SK-N-SH treated with all-trans-retinoic acid at 6 μM for 48 hours (cell line): ENCODE results near the gene MAPK4.

Source experiments
- ATAC-seq: fragments of 200-7000 bp; cut with Tn5 transposase; 3 replicates; pipeline ENCODE4 v1.9.1; 2020; ENCODE audit warnings: mild to moderate bottlenecking, moderate library complexity
- ARNTL ChIP-seq: fragments of 450-650 bp; formaldehyde crosslinking; IDR thresholded peaks from 2 replicates; pipeline ENCODE4 v1.5.0; 2020; ENCODE audit warnings: low read depth, mild to moderate bottlenecking, moderate library complexity, borderline replicate concordance
- BACH2 ChIP-seq: fragments of 250-450 bp; sonication (Bioruptor Pico); IDR thresholded peaks from 2 replicates; pipeline ENCODE4 v1.9.0; 2021; ENCODE audit warnings: mild to moderate bottlenecking, borderline replicate concordance
- CSDC2 ChIP-seq: fragments of 250-450 bp; sonication (Bioruptor Pico); IDR thresholded peaks from 2 replicates; pipeline ENCODE4 v1.5.0; 2020; ENCODE audit warnings: mild to moderate bottlenecking, moderate library complexity
- ESRRG ChIP-seq: fragments of 250-450 bp; sonication (Bioruptor Pico); IDR thresholded peaks from 2 replicates; pipeline ENCODE4 v1.6.1; 2021; ENCODE audit warnings: mild to moderate bottlenecking
- GLIS3 ChIP-seq: fragments of 250-450 bp; sonication (Bioruptor Pico); IDR thresholded peaks from 2 replicates; pipeline ENCODE4 v1.5.0; 2020; ENCODE audit warnings: mild to moderate bottlenecking, moderate library complexity
- ISL1 ChIP-seq: fragments of 250-450 bp; sonication (Bioruptor Pico); IDR thresholded peaks from 2 replicates; pipeline ENCODE4 v2.1.2; 2022; ENCODE audit warnings: mild to moderate bottlenecking, moderate library complexity
- OSR1 ChIP-seq: fragments of 250-450 bp; sonication (Bioruptor Pico); IDR thresholded peaks from 2 replicates; pipeline ENCODE4 v1.8.0; 2022; ENCODE audit warnings: moderate library complexity, mild to moderate bottlenecking, inconsistent platforms
- PPARA ChIP-seq: fragments of 250-450 bp; sonication (Bioruptor Pico); IDR thresholded peaks from 2 replicates; pipeline ENCODE4 v1.5.0; 2020; ENCODE audit warnings: mild to moderate bottlenecking, borderline replicate concordance
- RARB ChIP-seq: fragments of 250-450 bp; sonication (Bioruptor Pico); IDR thresholded peaks from 2 replicates; pipeline ENCODE4 v1.8.0; 2021; ENCODE audit warnings: mild to moderate bottlenecking, moderate library complexity
- SNAI2 ChIP-seq: fragments of 250-450 bp; sonication (Bioruptor Pico); IDR thresholded peaks from 2 replicates; pipeline ENCODE4 v1.5.0; 2020; ENCODE audit warnings: mild to moderate bottlenecking, moderate library complexity
- TCF4 ChIP-seq: fragments of 250-450 bp; sonication (Bioruptor Pico); IDR thresholded peaks from 2 replicates; pipeline ENCODE4 v1.8.0; 2021; ENCODE audit warnings: mild to moderate bottlenecking, moderate library complexity, borderline replicate concordance
- TOX ChIP-seq: fragments of 250-450 bp; sonication (Bioruptor Pico); IDR thresholded peaks from 2 replicates; pipeline ENCODE4 v1.8.0; 2021; ENCODE audit warnings: mild to moderate bottlenecking, moderate library complexity, borderline replicate concordance
- ZC3H10 ChIP-seq: fragments of 250-450 bp; sonication (Bioruptor Pico); IDR thresholded peaks from 2 replicates; pipeline ENCODE4 v1.5.1; 2021; ENCODE audit warnings: mild to moderate bottlenecking, moderate library complexity
- ZFP3 ChIP-seq: fragments of 250-450 bp; sonication (Bioruptor Pico); IDR thresholded peaks from 2 replicates; pipeline ENCODE4 v1.5.0; 2020; ENCODE audit warnings: mild to moderate bottlenecking, moderate library complexity
- ZFP30 ChIP-seq: fragments of 450-650 bp; formaldehyde crosslinking; IDR thresholded peaks from 2 replicates; pipeline ENCODE4 v1.5.0; 2022; ENCODE audit warnings: mild to moderate bottlenecking, moderate library complexity
- ZNF565 ChIP-seq: fragments of 450-650 bp; formaldehyde crosslinking; conservative IDR thresholded peaks from 2 replicates; pipeline ENCODE4 v1.5.0; 2020; ENCODE audit warnings: low read depth, mild to moderate bottlenecking, moderate library complexity
- ZNF8 ChIP-seq: fragments of 450-650 bp; formaldehyde crosslinking; IDR thresholded peaks from 2 replicates; pipeline ENCODE4 v1.5.0; 2020; ENCODE audit warnings: mild to moderate bottlenecking, moderate library complexity
- TF ChIP-seq, protein P1 (sequence below): fragments of 250-450 bp; sonication (Bioruptor Pico); IDR thresholded peaks from 2 replicates; pipeline ENCODE4 v1.8.0; 2020; ENCODE audit warnings: mild to moderate bottlenecking, moderate library complexity, borderline replicate concordance
- TF ChIP-seq, protein P2 (sequence below): fragments of 250-450 bp; sonication (Bioruptor Pico); IDR thresholded peaks from 2 replicates; pipeline ENCODE4 v1.5.1; 2020; ENCODE audit warnings: low read depth, mild to moderate bottlenecking, moderate library complexity
- TF ChIP-seq, protein P3 (sequence below): fragments of 250-450 bp; sonication (Bioruptor Pico); IDR thresholded peaks from 2 replicates; pipeline ENCODE4 v1.5.0; 2020; ENCODE audit warnings: mild to moderate bottlenecking, moderate library complexity
- TF ChIP-seq, protein P4 (sequence below): fragments of 250-450 bp; sonication (Bioruptor Pico); IDR thresholded peaks from 2 replicates; pipeline ENCODE4 v1.5.1; 2021; ENCODE audit warnings: mild to moderate bottlenecking, moderate library complexity

Gene MAPK4

DNA sequence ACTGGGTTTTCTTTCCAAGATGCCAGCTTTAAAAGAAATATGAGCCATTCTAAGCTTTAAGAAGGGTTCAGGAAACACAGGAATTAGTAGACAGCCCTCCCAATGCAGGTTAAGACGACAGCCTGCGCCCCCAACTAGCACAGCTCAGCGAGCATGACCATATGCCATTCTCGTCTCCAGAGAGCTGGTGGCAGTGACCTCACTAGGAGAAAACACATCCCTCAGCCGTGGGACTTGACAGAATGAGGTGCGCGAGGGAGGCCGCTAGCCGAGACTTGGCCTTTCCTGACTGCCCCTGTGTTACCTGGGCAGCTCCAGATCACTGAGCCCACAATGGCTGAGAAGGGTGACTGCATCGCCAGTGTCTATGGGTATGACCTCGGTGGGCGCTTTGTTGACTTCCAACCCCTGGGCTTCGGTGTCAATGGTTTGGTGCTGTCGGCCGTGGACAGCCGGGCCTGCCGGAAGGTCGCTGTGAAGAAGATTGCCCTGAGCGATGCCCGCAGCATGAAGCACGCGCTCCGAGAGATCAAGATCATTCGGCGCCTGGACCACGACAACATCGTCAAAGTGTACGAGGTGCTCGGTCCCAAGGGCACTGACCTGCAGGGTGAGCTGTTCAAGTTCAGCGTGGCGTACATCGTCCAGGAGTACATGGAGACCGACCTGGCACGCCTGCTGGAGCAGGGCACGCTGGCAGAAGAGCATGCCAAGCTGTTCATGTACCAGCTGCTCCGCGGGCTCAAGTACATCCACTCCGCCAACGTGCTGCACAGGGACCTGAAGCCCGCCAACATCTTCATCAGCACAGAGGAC, 103.9 kb downstream of the MAPK4 start:
- no peak for ATAC-seq
- no peak for TF ChIP-seq SNAI2 (CRISPR knock-in tag)

DNA sequence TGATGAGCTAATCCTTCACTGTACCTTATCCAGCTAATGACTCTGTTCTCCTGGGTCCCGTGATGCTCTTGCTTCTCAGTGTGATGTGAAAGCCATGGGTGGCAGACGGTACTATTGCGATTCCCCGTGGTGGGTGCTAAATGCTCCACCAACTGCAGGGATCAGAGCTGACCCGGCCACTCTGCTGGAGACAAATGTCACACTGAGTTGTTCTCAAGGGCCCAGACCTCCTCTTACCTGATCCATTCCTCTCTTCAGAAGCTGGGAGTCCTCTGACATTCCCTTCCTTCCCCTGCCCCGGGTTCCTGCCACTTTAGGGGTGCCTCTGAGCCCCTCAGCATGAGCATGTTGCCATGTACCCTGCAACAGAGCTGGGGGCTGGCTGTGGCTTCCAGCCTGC, 105.1 kb downstream of the MAPK4 start:
- no peak for ATAC-seq
- no peak for TF ChIP-seq OSR1 (CRISPR knock-in tag)
- TF ChIP-seq TCF4 (CRISPR knock-in tag) = no peak

DNA sequence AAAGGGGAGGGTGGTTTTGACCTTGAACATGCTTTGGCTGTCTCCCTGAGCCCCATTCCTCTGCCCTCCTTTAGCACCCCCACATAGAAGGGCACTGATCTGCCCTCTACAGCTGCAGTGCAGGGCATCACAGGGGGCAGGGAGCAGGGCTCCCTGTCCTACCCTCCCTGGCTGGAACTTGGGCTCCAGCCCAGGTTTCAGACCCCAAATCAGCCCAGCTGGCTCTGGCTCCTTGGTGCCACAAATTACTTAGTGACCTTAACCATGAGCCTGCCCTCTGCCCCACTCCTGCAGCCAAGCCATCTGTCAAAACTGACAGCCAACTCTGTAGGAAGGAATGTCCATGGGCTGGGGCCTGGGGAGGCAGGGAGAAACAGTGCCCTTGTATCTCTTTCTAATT, 105.6 kb downstream of the MAPK4 start:
- ATAC-seq = no peak
- TF ChIP-seq ZNF565 (CRISPR knock-in tag) = no peak
- no peak for TF ChIP-seq ZFP3
- no peak for TF ChIP-seq ARNTL (CRISPR knock-in tag)

DNA sequence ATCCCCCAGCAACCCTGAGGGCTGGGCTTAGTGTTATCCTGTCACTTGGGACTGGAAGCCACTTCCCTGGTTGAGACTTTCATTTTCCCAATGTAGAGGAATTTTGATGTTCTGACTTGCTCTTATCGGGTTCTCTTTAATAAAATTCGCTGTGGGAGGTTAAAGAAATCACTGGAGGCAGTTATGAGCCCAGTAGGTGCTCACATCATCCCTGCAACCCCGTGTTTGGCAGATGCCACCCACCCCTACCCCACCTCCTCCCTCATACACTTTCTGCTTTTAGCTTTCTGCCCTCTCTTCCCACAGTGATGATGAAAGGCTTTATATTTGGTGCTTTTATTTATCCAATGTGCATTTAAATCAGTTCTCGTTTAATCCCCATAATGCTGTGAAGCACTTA, 106.6 kb downstream of the MAPK4 start:
- no peak for TF ChIP-seq ZNF565 (CRISPR knock-in tag)
- no peak for TF ChIP-seq OSR1 (CRISPR knock-in tag)
- no peak for TF ChIP-seq ARNTL (CRISPR knock-in tag)
- no peak for TF ChIP-seq GLIS3 (CRISPR knock-in tag)
- TF ChIP-seq, protein P1, sequence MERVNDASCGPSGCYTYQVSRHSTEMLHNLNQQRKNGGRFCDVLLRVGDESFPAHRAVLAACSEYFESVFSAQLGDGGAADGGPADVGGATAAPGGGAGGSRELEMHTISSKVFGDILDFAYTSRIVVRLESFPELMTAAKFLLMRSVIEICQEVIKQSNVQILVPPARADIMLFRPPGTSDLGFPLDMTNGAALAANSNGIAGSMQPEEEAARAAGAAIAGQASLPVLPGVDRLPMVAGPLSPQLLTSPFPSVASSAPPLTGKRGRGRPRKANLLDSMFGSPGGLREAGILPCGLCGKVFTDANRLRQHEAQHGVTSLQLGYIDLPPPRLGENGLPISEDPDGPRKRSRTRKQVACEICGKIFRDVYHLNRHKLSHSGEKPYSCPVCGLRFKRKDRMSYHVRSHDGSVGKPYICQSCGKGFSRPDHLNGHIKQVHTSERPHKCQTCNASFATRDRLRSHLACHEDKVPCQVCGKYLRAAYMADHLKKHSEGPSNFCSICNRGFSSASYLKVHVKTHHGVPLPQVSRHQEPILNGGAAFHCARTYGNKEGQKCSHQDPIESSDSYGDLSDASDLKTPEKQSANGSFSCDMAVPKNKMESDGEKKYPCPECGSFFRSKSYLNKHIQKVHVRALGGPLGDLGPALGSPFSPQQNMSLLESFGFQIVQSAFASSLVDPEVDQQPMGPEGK = no peak
- no peak for TF ChIP-seq ISL1 (CRISPR knock-in tag)
- no peak for TF ChIP-seq ZC3H10
- no peak for TF ChIP-seq ESRRG
- TF ChIP-seq, protein P2, sequence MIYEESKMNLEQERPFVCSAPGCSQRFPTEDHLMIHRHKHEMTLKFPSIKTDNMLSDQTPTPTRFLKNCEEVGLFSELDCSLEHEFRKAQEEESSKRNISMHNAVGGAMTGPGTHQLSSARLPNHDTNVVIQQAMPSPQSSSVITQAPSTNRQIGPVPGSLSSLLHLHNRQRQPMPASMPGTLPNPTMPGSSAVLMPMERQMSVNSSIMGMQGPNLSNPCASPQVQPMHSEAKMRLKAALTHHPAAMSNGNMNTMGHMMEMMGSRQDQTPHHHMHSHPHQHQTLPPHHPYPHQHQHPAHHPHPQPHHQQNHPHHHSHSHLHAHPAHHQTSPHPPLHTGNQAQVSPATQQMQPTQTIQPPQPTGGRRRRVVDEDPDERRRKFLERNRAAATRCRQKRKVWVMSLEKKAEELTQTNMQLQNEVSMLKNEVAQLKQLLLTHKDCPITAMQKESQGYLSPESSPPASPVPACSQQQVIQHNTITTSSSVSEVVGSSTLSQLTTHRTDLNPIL = no peak
- TF ChIP-seq TOX (CRISPR knock-in tag) = no peak
- no peak for TF ChIP-seq BACH2 (CRISPR knock-in tag)
- no peak for TF ChIP-seq ZFP3
- no peak for TF ChIP-seq PPARA (CRISPR knock-in tag)
- no peak for TF ChIP-seq TCF4 (CRISPR knock-in tag)
- no peak for TF ChIP-seq RARB (CRISPR knock-in tag)
- TF ChIP-seq ZFP30 (CRISPR knock-in tag) = no peak
- no peak for TF ChIP-seq SNAI2 (CRISPR knock-in tag)
- TF ChIP-seq CSDC2 (CRISPR knock-in tag) = no peak
- TF ChIP-seq, protein P3, sequence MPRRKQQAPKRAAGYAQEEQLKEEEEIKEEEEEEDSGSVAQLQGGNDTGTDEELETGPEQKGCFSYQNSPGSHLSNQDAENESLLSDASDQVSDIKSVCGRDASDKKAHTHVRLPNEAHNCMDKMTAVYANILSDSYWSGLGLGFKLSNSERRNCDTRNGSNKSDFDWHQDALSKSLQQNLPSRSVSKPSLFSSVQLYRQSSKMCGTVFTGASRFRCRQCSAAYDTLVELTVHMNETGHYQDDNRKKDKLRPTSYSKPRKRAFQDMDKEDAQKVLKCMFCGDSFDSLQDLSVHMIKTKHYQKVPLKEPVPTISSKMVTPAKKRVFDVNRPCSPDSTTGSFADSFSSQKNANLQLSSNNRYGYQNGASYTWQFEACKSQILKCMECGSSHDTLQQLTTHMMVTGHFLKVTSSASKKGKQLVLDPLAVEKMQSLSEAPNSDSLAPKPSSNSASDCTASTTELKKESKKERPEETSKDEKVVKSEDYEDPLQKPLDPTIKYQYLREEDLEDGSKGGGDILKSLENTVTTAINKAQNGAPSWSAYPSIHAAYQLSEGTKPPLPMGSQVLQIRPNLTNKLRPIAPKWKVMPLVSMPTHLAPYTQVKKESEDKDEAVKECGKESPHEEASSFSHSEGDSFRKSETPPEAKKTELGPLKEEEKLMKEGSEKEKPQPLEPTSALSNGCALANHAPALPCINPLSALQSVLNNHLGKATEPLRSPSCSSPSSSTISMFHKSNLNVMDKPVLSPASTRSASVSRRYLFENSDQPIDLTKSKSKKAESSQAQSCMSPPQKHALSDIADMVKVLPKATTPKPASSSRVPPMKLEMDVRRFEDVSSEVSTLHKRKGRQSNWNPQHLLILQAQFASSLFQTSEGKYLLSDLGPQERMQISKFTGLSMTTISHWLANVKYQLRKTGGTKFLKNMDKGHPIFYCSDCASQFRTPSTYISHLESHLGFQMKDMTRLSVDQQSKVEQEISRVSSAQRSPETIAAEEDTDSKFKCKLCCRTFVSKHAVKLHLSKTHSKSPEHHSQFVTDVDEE (CRISPR knock-in tag) = no peak
- no peak for TF ChIP-seq ZNF8
- no peak for ATAC-seq

DNA sequence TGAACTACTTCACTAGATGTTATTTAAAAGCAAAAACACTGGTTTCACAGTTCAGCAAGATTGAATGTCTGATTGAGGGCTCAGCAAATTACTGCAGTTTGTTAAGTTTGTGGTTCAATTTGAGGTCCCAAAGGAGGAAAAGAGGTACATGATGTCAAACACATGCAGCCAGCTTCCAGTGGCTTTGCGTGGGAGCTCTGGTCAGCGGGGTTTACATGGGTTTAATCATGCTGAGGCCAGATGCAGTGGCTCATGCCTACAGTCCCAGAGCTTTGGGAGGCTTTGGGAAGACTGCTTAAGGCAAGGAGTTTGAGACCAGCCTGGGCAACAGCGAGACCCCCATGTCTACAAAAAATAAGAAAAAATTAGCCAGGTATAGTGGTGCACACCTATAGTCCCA, 111.5 kb downstream of the MAPK4 start:
- no peak for ATAC-seq
- no peak for TF ChIP-seq ZFP30 (CRISPR knock-in tag)
- TF ChIP-seq TCF4 (CRISPR knock-in tag) = no peak
- TF ChIP-seq, protein P2 = no peak
- no peak for TF ChIP-seq SNAI2 (CRISPR knock-in tag)
- no peak for TF ChIP-seq TOX (CRISPR knock-in tag)
- TF ChIP-seq, protein P4, sequence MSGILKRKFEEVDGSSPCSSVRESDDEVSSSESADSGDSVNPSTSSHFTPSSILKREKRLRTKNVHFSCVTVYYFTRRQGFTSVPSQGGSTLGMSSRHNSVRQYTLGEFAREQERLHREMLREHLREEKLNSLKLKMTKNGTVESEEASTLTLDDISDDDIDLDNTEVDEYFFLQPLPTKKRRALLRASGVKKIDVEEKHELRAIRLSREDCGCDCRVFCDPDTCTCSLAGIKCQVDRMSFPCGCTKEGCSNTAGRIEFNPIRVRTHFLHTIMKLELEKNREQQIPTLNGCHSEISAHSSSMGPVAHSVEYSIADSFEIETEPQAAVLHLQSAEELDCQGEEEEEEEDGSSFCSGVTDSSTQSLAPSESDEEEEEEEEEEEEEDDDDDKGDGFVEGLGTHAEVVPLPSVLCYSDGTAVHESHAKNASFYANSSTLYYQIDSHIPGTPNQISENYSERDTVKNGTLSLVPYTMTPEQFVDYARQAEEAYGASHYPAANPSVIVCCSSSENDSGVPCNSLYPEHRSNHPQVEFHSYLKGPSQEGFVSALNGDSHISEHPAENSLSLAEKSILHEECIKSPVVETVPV (CRISPR knock-in tag) = no peak
